HEK293 (cell line): ENCODE measurements around the gene PRKCE.

Experiments used
- CTCF ChIA-PET: fragments of 350-600 bp; formaldehyde crosslinking; extraction: SDS; loops from one replicate; lab custom pipeline; 2021; ENCODE audit warnings: antibody characterized with exemption; lab: Yijun Ruan, JAX
- POLR2A ChIA-PET: fragments of 300-600 bp; formaldehyde crosslinking; extraction: SDS; loops from one replicate; lab custom pipeline; 2020; ENCODE audit warnings: antibody characterized with exemption, inconsistent platforms; lab: Yijun Ruan, JAX
- H3K27ac ChIP-seq: fragments of 200-500 bp; sonication (Bioruptor generic); 2 replicates; pipeline ENCODE4 v1.5.1; 2014; ENCODE audit warnings: low read depth, low read length, control low read depth, inconsistent platforms; ENCODE audit errors: extremely low read depth
- H3K36me3 ChIP-seq, 2 experiments: fragments of 200-500 bp in 1 of 2; sonication (Bioruptor generic) in 1 of 2; 1 replicate in 1 of 2; 2 replicates in 1 of 2; pipeline ENCODE4 v1.5.1; 2014 to 2017; ENCODE audit warnings: inconsistent platforms in 2 of 2, low read length in 2 of 2; ENCODE audit not compliant: control insufficient read depth in 2 of 2, insufficient read depth in 1 of 2
- H3K4me1 ChIP-seq: fragments of 200-500 bp; sonication (Bioruptor generic); 2 replicates; pipeline ENCODE4 v1.5.1; 2014; ENCODE audit warnings: mild to moderate bottlenecking, low read length, inconsistent platforms; ENCODE audit not compliant: control insufficient read depth, insufficient read depth
- H3K4me3 ChIP-seq: 2 replicates; pipeline ENCODE4 v1.5.1; 2011; ENCODE audit warnings: low read depth, mild to moderate bottlenecking, control low read depth, low read length, moderate library complexity
- H3K9me3 ChIP-seq: fragments of 200-500 bp; sonication (Bioruptor generic); 2 replicates; pipeline ENCODE4 v1.5.1; 2014; ENCODE audit warnings: low read depth, low read length, inconsistent platforms; ENCODE audit not compliant: control insufficient read depth, insufficient read depth
- HIC1 ChIP-seq: fragments of 450-650 bp; formaldehyde crosslinking; IDR thresholded peaks from 2 replicates; pipeline ENCODE4 v1.5.1; 2016; ENCODE audit warnings: missing biosample characterization, missing genetic modification characterization
- PRDM1 ChIP-seq: fragments of 450-650 bp; formaldehyde crosslinking; IDR thresholded peaks from 2 replicates; pipeline ENCODE4; 2016; ENCODE audit warnings: missing biosample characterization, missing genetic modification characterization
- ZFP37 ChIP-seq: fragments of 450-650 bp; formaldehyde crosslinking; IDR thresholded peaks from 2 replicates; pipeline ENCODE4 v1.5.1; 2016; ENCODE audit warnings: missing biosample characterization, missing genetic modification characterization
- ZNF132 ChIP-seq: fragments of 450-650 bp; formaldehyde crosslinking; IDR thresholded peaks from 2 replicates; pipeline ENCODE4 v1.5.1; 2017; ENCODE audit warnings: missing biosample characterization, missing genetic modification characterization, borderline replicate concordance
- ZNF146 ChIP-seq: fragments of 450-650 bp; formaldehyde crosslinking; IDR thresholded peaks from 2 replicates; pipeline ENCODE4 v1.5.1; 2016; ENCODE audit warnings: missing biosample characterization, missing genetic modification characterization
- ZNF266 ChIP-seq: fragments of 450-650 bp; formaldehyde crosslinking; IDR thresholded peaks from 2 replicates; pipeline ENCODE4 v1.5.1; 2016; ENCODE audit warnings: missing biosample characterization, missing genetic modification characterization, low read depth
- ZNF280D ChIP-seq: fragments of 450-650 bp; formaldehyde crosslinking; IDR thresholded peaks from 2 replicates; pipeline ENCODE4 v1.5.1; 2016; ENCODE audit warnings: missing biosample characterization, missing genetic modification characterization
- ZNF311 ChIP-seq: fragments of 450-650 bp; formaldehyde crosslinking; IDR thresholded peaks from 2 replicates; pipeline ENCODE4 v1.5.1; 2017; ENCODE audit warnings: missing biosample characterization, missing genetic modification characterization, borderline replicate concordance
- ZNF335 ChIP-seq: fragments of 450-650 bp; formaldehyde crosslinking; conservative IDR thresholded peaks from 2 replicates; pipeline ENCODE4 v1.5.1; 2016; ENCODE audit warnings: missing biosample characterization, missing genetic modification characterization
- ZSCAN5A ChIP-seq: fragments of 450-650 bp; formaldehyde crosslinking; IDR thresholded peaks from 2 replicates; pipeline ENCODE4 v1.5.1; 2016; ENCODE audit warnings: missing biosample characterization, missing genetic modification characterization

Gene PRKCE

DNA sequence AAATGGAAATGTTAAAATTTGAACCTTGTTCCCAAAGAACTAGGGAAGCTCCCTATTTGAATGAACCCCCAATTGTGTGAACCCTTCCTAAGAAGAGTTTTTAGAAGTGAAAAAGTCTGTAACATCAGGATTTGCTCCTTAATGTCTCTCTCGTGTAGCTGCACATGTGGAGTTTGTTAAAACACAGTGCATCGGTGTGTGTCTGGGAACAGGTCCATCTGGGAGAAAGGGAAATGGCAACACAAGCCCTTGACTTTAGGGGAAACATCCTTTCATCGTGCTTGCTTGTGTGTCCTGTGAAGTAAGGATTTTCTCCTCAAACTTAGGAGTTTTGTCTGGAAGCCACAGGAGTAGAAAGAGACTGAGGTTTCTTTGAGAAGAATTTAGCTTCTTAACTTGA is 203.9 kb downstream of the PRKCE start:
- Histone ChIP-seq H3K4me1 (peaks cover 5% of the 10 kb centered on the region), H3K27ac (no peak overlapping the region), H3K4me3 (no peak overlapping the region), H3K36me3 (no peaks in the 10 kb centered on the region), H3K9me3 (no peaks in the 10 kb centered on the region)
- ChIA-PET POLR2A (interaction anchor here (0.6 kb wide), 1 partner anchor 176 kb away, joined by 5 read pairs; no protein-coding TSS in a partner anchor), CTCF (no interaction called here)
- TF ChIP-seq ZNF266 (tag by site-specific recombination) (no peak), ZFP37 (tag by site-specific recombination) (no peak), ZNF280D (tag by site-specific recombination) (no peak), ZNF335 (no peak), PRDM1 (tag by site-specific recombination) (no peak)

DNA sequence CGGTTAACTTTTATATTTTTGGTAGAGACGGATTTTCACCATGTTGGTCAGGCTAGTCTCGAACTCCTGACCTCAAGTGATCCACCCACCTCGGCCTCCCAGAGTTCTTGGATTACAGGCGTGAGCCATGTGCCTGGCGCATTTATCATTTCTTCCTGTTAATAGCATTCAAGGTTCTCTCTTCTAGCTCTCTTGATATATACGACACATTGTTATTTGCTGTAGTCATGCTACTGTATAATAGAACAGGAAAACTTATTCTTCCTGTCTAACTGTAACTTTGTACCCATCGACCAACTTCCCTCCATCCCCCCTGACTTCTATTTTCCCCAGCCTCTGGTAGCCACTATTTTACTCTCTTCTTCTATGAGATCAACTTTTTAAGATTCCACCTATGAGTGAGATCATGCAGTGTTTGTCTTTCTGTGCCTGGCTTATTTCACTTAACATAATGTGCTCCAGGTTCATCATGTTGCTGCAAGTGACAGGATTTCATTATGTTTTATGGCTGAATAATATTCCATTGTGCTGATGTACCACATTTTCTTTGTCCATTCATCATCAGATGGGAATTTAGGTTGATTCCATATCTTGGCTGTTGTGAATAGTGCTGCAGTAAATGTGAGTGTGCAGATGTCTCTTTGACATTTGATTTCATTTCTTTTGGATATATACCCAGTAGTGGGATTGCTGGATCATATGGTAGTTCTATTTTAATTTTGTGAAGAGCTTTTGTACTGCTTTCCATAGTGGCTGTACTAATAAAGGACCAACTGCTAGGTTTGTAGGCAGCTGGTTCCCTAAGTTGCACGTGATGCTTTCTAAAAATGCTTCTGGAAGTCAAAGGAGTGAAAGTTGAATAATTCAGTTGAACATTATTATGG is 205.2 kb downstream of the PRKCE start:
- TF ChIP-seq ZNF146 (tag by site-specific recombination) (peak; percentile 32; the same call in 1 of the 2 replicates), ZSCAN5A (tag by site-specific recombination) (no peak)
- H3K9me3 ChIP-seq = no peaks in the 10 kb centered on the region
- no peak overlapping the region for H3K27ac ChIP-seq
- POLR2A ChIA-PET = no interaction called here
- no peaks in the 10 kb centered on the region for H3K36me3 ChIP-seq
- no peak overlapping the region for H3K4me3 ChIP-seq
- CTCF ChIA-PET = interaction anchor here (0.6 kb wide), 1 partner anchor 18 kb away, joined by 3 read pairs; no protein-coding TSS in a partner anchor
- peaks cover 10% of the 10 kb centered on the region for H3K4me1 ChIP-seq

DNA sequence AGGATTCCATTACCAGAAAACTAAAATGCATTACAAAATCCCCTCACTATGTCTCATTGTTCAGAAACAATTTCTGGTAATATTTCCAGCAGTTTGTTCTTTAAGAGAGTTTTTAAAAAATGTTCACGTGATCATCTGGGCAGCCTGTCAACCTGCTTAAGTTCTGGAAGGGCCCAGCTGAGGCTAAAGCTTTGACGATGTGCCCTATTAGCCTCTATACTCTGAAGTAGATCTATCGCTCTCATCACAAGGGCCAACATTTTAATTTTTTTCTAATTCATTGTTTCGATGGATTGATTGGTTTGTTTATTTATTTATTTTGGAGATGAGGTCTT is 205.8 kb downstream of the PRKCE start:
- Histone ChIP-seq H3K4me3 (no peak overlapping the region), H3K9me3 (no peaks in the 10 kb centered on the region), H3K27ac (no peak overlapping the region), H3K36me3 (no peaks in the 10 kb centered on the region), H3K4me1 (peaks cover 10% of the 10 kb centered on the region)
- CTCF ChIA-PET = interaction anchor here (0.6 kb wide), 1 partner anchor 17 kb away, joined by 3 read pairs; no protein-coding TSS in a partner anchor
- POLR2A ChIA-PET = no interaction called here
- TF ChIP-seq HIC1 (tag by site-specific recombination) (no peak), ZNF132 (tag by site-specific recombination) (no peak), ZNF311 (no peak)
